Measurements from ENCODE around the gene POU2AF2. TPM values are rescaled to one million over a fixed set of nuclear protein-coding genes. Genes with fewer than 3 reads are reported as not detected.

The POU2AF2 gene
- polyA plus RNA-seq, 2 of the 4 experiments (the other 2 are of a cell fraction), result not detected

DNA sequence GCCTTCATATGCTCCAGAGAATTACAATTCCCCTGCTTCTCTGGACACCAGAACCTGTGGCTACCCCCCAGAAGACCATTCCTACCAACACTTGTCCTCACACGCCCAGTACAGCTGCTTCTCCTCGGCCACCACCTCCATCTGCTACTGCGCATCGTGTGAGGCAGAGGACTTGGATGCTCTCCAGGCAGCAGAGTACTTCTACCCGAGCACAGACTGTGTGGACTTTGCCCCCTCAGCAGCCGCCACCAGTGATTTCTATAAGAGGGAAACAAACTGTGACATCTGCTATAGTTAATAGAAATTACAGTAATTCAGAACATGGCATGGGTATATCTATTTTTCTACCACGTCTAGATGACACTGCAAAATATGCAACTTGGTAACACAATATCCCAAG, 62.6 kb downstream of the POU2AF2 start:
- H3K4me2 ChIP-seq, result peak overlapping the region; percentile 69
- peak; percentile 78 to 88 for ATAC-seq
- H3K9me3 ChIP-seq, result no peaks in the 10 kb centered on the region
- no peak overlapping the region for H3K4me3 ChIP-seq
- peak; percentile 20 to 58 for DNase-seq (ENCODE audit: low read depth in 1 of 2, low spot score in 1 of 2)
- ChIA-PET CTCF (no interaction called here), POLR2A (no interaction called here)
- peaks cover 44% of the 10 kb centered on the region for H3K4me1 ChIP-seq
- no peak for FAIRE-seq
- WGBS (ENCODE audit: missing lambda C conversion rate), result 7% methylated on average over 6 of the region's 7 CpGs
- TF ChIP-seq ZSCAN20 (CRISPR knock-in tag; IDR thresholded peaks at IDR 0.05) (no peak), MYC (IDR thresholded peaks at IDR 0.05; ENCODE audit: borderline replicate concordance, low read length) (no peak), EP300 (IDR thresholded peaks at IDR 0.05) (no peak), PHF8 (IDR thresholded peaks at IDR 0.05; ENCODE audit: borderline replicate concordance, low read depth) (no peak), MAZ (IDR thresholded peaks at IDR 0.05; ENCODE audit: borderline replicate concordance, low read depth, low read length) (no peak), FOXS1 (CRISPR knock-in tag; IDR thresholded peaks at IDR 0.05) (no peak), MAFK (IDR thresholded peaks at IDR 0.05; ENCODE audit: partially characterized antibody) (peak; percentile 44)
- H3K27ac ChIP-seq, result peak overlapping the region; percentile 48 to 57; a peak in 5 of 6 replicates

DNA sequence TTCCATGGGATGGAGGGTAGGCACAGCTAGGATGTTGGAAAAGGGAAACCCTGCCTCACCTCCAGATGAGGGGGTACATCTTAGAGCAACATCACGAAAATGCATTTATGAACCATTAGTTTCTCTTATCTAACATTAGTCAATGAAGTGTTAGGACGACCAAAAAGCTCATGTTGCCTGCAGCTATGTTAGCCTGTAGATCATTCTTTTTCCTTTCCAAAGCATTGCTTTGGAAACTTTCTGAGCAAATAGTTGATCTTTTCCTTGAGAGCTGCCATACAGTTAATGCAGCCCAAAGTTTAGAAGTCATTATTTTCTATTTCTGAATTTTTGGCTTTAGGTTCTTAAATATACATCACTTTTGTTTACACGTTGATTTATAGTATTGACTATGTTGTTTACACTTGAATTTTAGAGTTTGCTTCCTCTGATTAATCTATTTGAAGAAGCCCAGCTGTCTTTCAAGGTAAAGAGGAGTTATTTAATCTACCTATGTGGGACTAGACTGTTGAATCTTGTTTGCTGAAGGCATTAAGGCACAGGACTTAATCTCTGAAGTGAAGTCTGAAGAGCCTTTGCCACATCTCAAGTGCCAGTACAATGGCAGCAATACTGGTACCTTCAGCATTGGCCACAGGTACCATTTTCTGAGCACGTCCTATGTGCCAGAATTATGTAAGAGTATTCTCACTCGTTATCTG, 63.8 kb downstream of the POU2AF2 start:
- no peak for DNase-seq (ENCODE audit: low read depth in 1 of 2, low spot score in 1 of 2)
- H3K9me3 ChIP-seq, result no peaks in the 10 kb centered on the region
- WGBS (ENCODE audit: missing lambda C conversion rate), result 40% methylated on average over 5 of the region's 5 CpGs

DNA sequence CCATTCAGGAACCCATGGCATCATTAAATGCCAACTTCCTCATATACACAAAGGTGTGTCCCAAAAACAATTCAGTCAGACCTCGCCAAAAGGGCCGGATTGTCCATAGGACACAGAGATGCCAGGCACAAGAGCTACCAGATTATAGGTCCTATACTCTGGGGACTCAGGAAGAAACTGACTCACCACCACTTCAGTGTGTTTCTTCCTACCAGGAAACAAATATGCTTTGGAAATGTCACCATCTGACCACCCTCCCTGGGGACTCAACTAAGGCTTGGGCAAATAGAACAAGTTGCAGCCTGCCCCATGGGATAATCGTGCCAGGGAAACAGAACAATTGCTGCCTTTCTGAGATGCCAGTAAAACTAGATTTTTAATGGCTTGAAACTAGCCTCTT, 64.6 kb downstream of the POU2AF2 start:
- no peak for TF ChIP-seq POLR2AphosphoS2 (conservative IDR thresholded peaks at IDR 0.05; ENCODE audit: low read length)
- TF ChIP-seq HOXB13 (CRISPR knock-in tag; IDR thresholded peaks at IDR 0.05; ENCODE audit: low read depth), result no peak
- TF ChIP-seq RFX5 (IDR thresholded peaks at IDR 0.05), result no peak
- no peak for TF ChIP-seq RCOR1 (IDR thresholded peaks at IDR 0.05; ENCODE audit: low read depth, low read length)
- no peak for TF ChIP-seq POLR2A (IDR thresholded peaks at IDR 0.05; ENCODE audit: low read length)
- TF ChIP-seq, protein P1, sequence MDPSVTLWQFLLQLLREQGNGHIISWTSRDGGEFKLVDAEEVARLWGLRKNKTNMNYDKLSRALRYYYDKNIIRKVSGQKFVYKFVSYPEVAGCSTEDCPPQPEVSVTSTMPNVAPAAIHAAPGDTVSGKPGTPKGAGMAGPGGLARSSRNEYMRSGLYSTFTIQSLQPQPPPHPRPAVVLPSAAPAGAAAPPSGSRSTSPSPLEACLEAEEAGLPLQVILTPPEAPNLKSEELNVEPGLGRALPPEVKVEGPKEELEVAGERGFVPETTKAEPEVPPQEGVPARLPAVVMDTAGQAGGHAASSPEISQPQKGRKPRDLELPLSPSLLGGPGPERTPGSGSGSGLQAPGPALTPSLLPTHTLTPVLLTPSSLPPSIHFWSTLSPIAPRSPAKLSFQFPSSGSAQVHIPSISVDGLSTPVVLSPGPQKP (IDR thresholded peaks at IDR 0.05; ENCODE audit: low read depth, low read length), result no peak
- no peak for TF ChIP-seq MAFK (IDR thresholded peaks at IDR 0.05; ENCODE audit: partially characterized antibody)
- TF ChIP-seq HOXA7 (CRISPR knock-in tag; IDR thresholded peaks at IDR 0.05), result no peak
- TF ChIP-seq HEYL (CRISPR knock-in tag; IDR thresholded peaks at IDR 0.05), result no peak
- TF ChIP-seq, protein P2, sequence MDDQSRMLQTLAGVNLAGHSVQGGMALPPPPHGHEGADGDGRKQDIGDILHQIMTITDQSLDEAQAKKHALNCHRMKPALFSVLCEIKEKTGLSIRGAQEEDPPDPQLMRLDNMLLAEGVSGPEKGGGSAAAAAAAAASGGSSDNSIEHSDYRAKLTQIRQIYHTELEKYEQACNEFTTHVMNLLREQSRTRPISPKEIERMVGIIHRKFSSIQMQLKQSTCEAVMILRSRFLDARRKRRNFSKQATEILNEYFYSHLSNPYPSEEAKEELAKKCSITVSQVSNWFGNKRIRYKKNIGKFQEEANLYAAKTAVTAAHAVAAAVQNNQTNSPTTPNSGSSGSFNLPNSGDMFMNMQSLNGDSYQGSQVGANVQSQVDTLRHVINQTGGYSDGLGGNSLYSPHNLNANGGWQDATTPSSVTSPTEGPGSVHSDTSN (IDR thresholded peaks at IDR 0.05), result no peak
- no peak for TF ChIP-seq NR3C1 (IDR thresholded peaks at IDR 0.05)
- no peak for TF ChIP-seq KDM1A (IDR thresholded peaks at IDR 0.05; ENCODE audit: low read depth)
- no peak for DNase-seq (ENCODE audit: low read depth in 1 of 2, low spot score in 1 of 2)
- WGBS (ENCODE audit: missing lambda C conversion rate), result 27% methylated on average over 3 of the region's 3 CpGs
- ChIA-PET CTCF (interaction anchor here (0.9 kb wide), 1 partner anchor 11 kb away, joined by 3 read pairs; the partner anchor contains the start of gene POU2AF3), POLR2A (no interaction called here)
- Histone ChIP-seq H3K9me3 (no peaks in the 10 kb centered on the region), H3K4me3 (no peak overlapping the region), H3K4me2 (peak overlapping the region; percentile 38; the same call in 2 of the 3 replicates), H3K4me1 (peaks cover 35% of the 10 kb centered on the region), H3K27ac (peak overlapping the region; percentile 21 to 56; a peak in 1 of 6 replicates)
- no peak for FAIRE-seq
- ATAC-seq, result peak in 1 of 2 experiments; percentile 49; a peak in 2 of 6 replicates

More for the DNA sequence above, 63.8 kb downstream of the POU2AF2 start:
- no peak overlapping the region for H3K4me3 ChIP-seq
- H3K27ac ChIP-seq, result peak overlapping the region; percentile 21 to 56; a peak in 1 of 6 replicates
- no peak for FAIRE-seq
- ATAC-seq, result peak in 1 of 2 experiments; percentile 27; a peak in 1 of 6 replicates
- H3K4me1 ChIP-seq, result peaks cover 35% of the 10 kb centered on the region
- ChIA-PET CTCF (interaction anchor here (0.7 to 0.9 kb wide), 2 partner anchors 17 to 114 kb away, joined by 3 to 5 read pairs; no protein-coding TSS in a partner anchor), POLR2A (no interaction called here)
- H3K4me2 ChIP-seq, result peak overlapping the region; percentile 38; the same call in 2 of the 3 replicates
- TF ChIP-seq, protein P1 (IDR thresholded peaks at IDR 0.05; ENCODE audit: low read depth, low read length), result no peak
- TF ChIP-seq ZNF302 (CRISPR knock-in tag; IDR thresholded peaks at IDR 0.05) (no peak), GATA3 (IDR thresholded peaks at IDR 0.05; ENCODE audit: borderline replicate concordance) (peak; percentile 24; the same call in 1 of the 2 replicates), FOSB (CRISPR knock-in tag; IDR thresholded peaks at IDR 0.05) (no peak), FOSL2 (IDR thresholded peaks at IDR 0.05) (no peak), FOSL2 (CRISPR knock-in tag; IDR thresholded peaks at IDR 0.05) (no peak), POLR2AphosphoS2 (conservative IDR thresholded peaks at IDR 0.05; ENCODE audit: low read length) (no peak), RNF2 (IDR thresholded peaks at IDR 0.05; ENCODE audit: borderline replicate concordance, low read depth) (no peak)
